GM21717 (cell line): ENCODE measurements around the gene MT1H.
"Not testable (repeated sequence)": the region's sequence is repeated elsewhere in the genome, so short reads cannot be mapped to it uniquely, and the experiment has no call there.

Experiments
- ATAC-seq: cut with Tn5 transposase; IDR thresholded peaks from one replicate; pipeline ENCODE4 v1.9.1; 2021; ENCODE audit warnings: mild to moderate bottlenecking, moderate library complexity; ENCODE audit not compliant: unreplicated experiment

Gene MT1H

GRCh38 chr16:56669005-56669839 is at the start of gene MT1H:
TSS of gene MT1H (plus strand) at chr16:56669814. CDS start at chr16:56669885, 71 bp downstream.
- no peak for ATAC-seq

- no peak for ATAC-seq
Observed at GRCh38 chr16:56620339-56620897, 49.2 kb upstream of the MT1H start.

- ATAC-seq, result not testable (repeated sequence)
Observed at GRCh38 chr16:56621665-56622445, 47.8 kb upstream of the MT1H start.

- not testable (repeated sequence) for ATAC-seq
Observed at GRCh38 chr16:56623184-56623583, 46.4 kb upstream of the MT1H start.

GRCh38 chr16:56623637-56624036 is 46.0 kb upstream of the MT1H start:
- ATAC-seq, result no peak

- ATAC-seq, result no peak
Observed at GRCh38 chr16:56625140-56625942, 44.3 kb upstream of the MT1H start, which contains the start of gene MT1E. TSS of gene MT1E (plus strand) at chr16:56625781. CDS start at chr16:56625852, 71 bp downstream.

GRCh38 chr16:56625943-56626654 is 43.5 kb upstream of the MT1H start:
- no peak for ATAC-seq

- no peak for ATAC-seq
Observed at GRCh38 chr16:56626685-56627084, 42.9 kb upstream of the MT1H start.

GRCh38 chr16:56628486-56629350 is 40.9 kb upstream of the MT1H start:
- ATAC-seq, result no peak

- no peak for ATAC-seq
Observed at GRCh38 chr16:56629531-56629930, 40.1 kb upstream of the MT1H start.

- ATAC-seq, result peak; percentile 76
Observed at GRCh38 chr16:56630134-56630533, 39.5 kb upstream of the MT1H start.

- ATAC-seq, result no peak
Observed at GRCh38 chr16:56631197-56631596, 38.4 kb upstream of the MT1H start.

GRCh38 chr16:56631832-56632155 is 37.8 kb upstream of the MT1H start:
- no peak for ATAC-seq

GRCh38 chr16:56632156-56632847 is 37.3 kb upstream of the MT1H start, which contains the start of gene MT1M:
TSS of gene MT1M (plus strand) at chr16:56632659. CDS start at chr16:56632732, 73 bp downstream.
- ATAC-seq, result no peak

- ATAC-seq, result no peak
Observed at GRCh38 chr16:56632848-56633365, 36.7 kb upstream of the MT1H start.

GRCh38 chr16:56633535-56633934 is 36.1 kb upstream of the MT1H start:
- no peak for ATAC-seq

- no peak for ATAC-seq
Observed at GRCh38 chr16:56634715-56635440, 34.7 kb upstream of the MT1H start.
